Activated T-cell treated with anti-CD3 and anti-CD28 coated beads, Interleukin-2, amount 50 U/mL, for 4 hours (primary cell): Measurements from ENCODE around the gene SNAPIN. TPM values are rescaled to one million over a fixed set of nuclear protein-coding genes. Genes with fewer than 3 reads are reported as not detected.
"Not testable (repeated sequence)": the region's sequence is repeated elsewhere in the genome, so short reads cannot be mapped to it uniquely, and the experiment has no call there.

Experiments used
- ATAC-seq, 2 donors: fragments of 200-7000 bp; cut with Tn5 transposase; one replicate each; pipeline ENCODE4 v1.10.0; 2021
- DNase-seq: peaks from one replicate; pipeline ENCODE4 v3.0.0-alpha.2; 2020
- H3K27me3 Mint-ChIP-seq: one replicate; pipeline ENCODE4 v1.8.0; 2021; ENCODE audit warnings: low read depth, mixed read lengths
- H3K36me3 Mint-ChIP-seq: one replicate; pipeline ENCODE4 v1.8.0; 2022; ENCODE audit warnings: mixed read lengths; ENCODE audit not compliant: insufficient read depth
- H3K4me1 Mint-ChIP-seq: one replicate; pipeline ENCODE4 v1.8.0; 2021; ENCODE audit warnings: low read depth, mixed read lengths
- H3K4me3 Mint-ChIP-seq: one replicate; pipeline ENCODE4 v1.8.0; 2021; ENCODE audit warnings: mild to moderate bottlenecking, moderate library complexity, mixed read lengths
- H3K9me3 Mint-ChIP-seq: one replicate; pipeline ENCODE4 v1.8.0; 2021; ENCODE audit warnings: mixed read lengths
- total RNA-seq, 3 donors: library from RNA; stranded (reverse); gene quantifications; one replicate each; pipeline ENCODE4 v1.2.1, GENCODE V29; 2021

Gene SNAPIN
- total RNA-seq, 3 donors from 2014 or later: 32.1 to 36.8 (median 32.7) TPM

- peaks cover 27% of the 10 kb centered on the region for H3K36me3 Mint-ChIP-seq
- peaks cover 47% of the 10 kb centered on the region for H3K4me1 Mint-ChIP-seq
- H3K9me3 Mint-ChIP-seq: no peaks in the 10 kb centered on the region
- ATAC-seq (peak; percentile 42 to 51), DNase-seq (no peak)
- H3K4me3 Mint-ChIP-seq: no peak overlapping the region
- H3K27me3 Mint-ChIP-seq: no peaks in the 10 kb centered on the region
Observed at GRCh38 chr1:153649137-153649862, 9.2 kb upstream of the SNAPIN start.

- Mint-ChIP-seq H3K4me3 (no peak overlapping the region), H3K9me3 (no peaks in the 10 kb centered on the region), H3K4me1 (peaks cover 43% of the 10 kb centered on the region), H3K36me3 (peaks cover 23% of the 10 kb centered on the region), H3K27me3 (no peaks in the 10 kb centered on the region)
- ATAC-seq (peak; percentile 40 to 42), DNase-seq (no peak)
Observed at GRCh38 chr1:153649863-153650235, 8.7 kb upstream of the SNAPIN start.

GRCh38 chr1:153651771-153652170, 6.7 kb upstream of the SNAPIN start:
- DNase-seq: no peak
- H3K4me1 Mint-ChIP-seq: peaks cover 25% of the 10 kb centered on the region
- H3K36me3 Mint-ChIP-seq: peaks cover 6% of the 10 kb centered on the region
- H3K27me3 Mint-ChIP-seq: no peaks in the 10 kb centered on the region
- H3K4me3 Mint-ChIP-seq: no peak overlapping the region
- no peak for ATAC-seq
- no peaks in the 10 kb centered on the region for H3K9me3 Mint-ChIP-seq

- DNase-seq: no peak
- ATAC-seq: no peak
- Mint-ChIP-seq H3K4me3 (no peak overlapping the region), H3K36me3 (no peaks in the 10 kb centered on the region), H3K9me3 (no peaks in the 10 kb centered on the region), H3K27me3 (no peaks in the 10 kb centered on the region), H3K4me1 (peaks cover 18% of the 10 kb centered on the region)
Observed at GRCh38 chr1:153652805-153653500, 5.5 kb upstream of the SNAPIN start.

GRCh38 chr1:153655333-153655732, 3.2 kb upstream of the SNAPIN start:
- no peaks in the 10 kb centered on the region for H3K9me3 Mint-ChIP-seq
- H3K4me3 Mint-ChIP-seq: no peak overlapping the region
- ATAC-seq (no peak), DNase-seq (no peak)
- H3K4me1 Mint-ChIP-seq: peaks cover 11% of the 10 kb centered on the region
- no peaks in the 10 kb centered on the region for H3K27me3 Mint-ChIP-seq
- no peaks in the 10 kb centered on the region for H3K36me3 Mint-ChIP-seq

GRCh38 chr1:153659175-153659534, 652 bp downstream of the SNAPIN start:
- Mint-ChIP-seq H3K9me3 (no peaks in the 10 kb centered on the region), H3K4me1 (peaks cover 11% of the 10 kb centered on the region), H3K36me3 (peaks cover 19% of the 10 kb centered on the region), H3K4me3 (peak overlapping the region; percentile 91), H3K27me3 (no peaks in the 10 kb centered on the region)
- DNase-seq (no peak), ATAC-seq (no peak)

GRCh38 chr1:153659656-153660055, 1.2 kb downstream of the SNAPIN start:
- Mint-ChIP-seq H3K36me3 (peaks cover 22% of the 10 kb centered on the region), H3K4me3 (peak overlapping the region; percentile 91), H3K4me1 (peaks cover 11% of the 10 kb centered on the region), H3K27me3 (no peaks in the 10 kb centered on the region), H3K9me3 (no peaks in the 10 kb centered on the region)
- DNase-seq (no peak), ATAC-seq (no peak)

- H3K4me3 Mint-ChIP-seq: no peak overlapping the region
- peaks cover 33% of the 10 kb centered on the region for H3K36me3 Mint-ChIP-seq
- no peaks in the 10 kb centered on the region for H3K27me3 Mint-ChIP-seq
- DNase-seq (no peak), ATAC-seq (no peak)
- H3K9me3 Mint-ChIP-seq: no peaks in the 10 kb centered on the region
- peaks cover 13% of the 10 kb centered on the region for H3K4me1 Mint-ChIP-seq
Observed at GRCh38 chr1:153661111-153661708, 2.7 kb downstream of the SNAPIN start.

GRCh38 chr1:153662269-153662668, 3.8 kb downstream of the SNAPIN start:
- Mint-ChIP-seq H3K9me3 (no peaks in the 10 kb centered on the region), H3K4me1 (peaks cover 13% of the 10 kb centered on the region), H3K36me3 (peaks cover 39% of the 10 kb centered on the region), H3K27me3 (no peaks in the 10 kb centered on the region), H3K4me3 (no peak overlapping the region)
- ATAC-seq: no peak
- no peak for DNase-seq

GRCh38 chr1:153663211-153663610, 4.7 kb downstream of the SNAPIN start:
- Mint-ChIP-seq H3K4me3 (no peak overlapping the region), H3K27me3 (no peaks in the 10 kb centered on the region), H3K4me1 (peaks cover 19% of the 10 kb centered on the region), H3K36me3 (peaks cover 47% of the 10 kb centered on the region), H3K9me3 (no peaks in the 10 kb centered on the region)
- ATAC-seq: no peak
- no peak for DNase-seq

- H3K4me3 Mint-ChIP-seq: peak overlapping the region; percentile 53
- ATAC-seq: no peak
- H3K9me3 Mint-ChIP-seq: no peaks in the 10 kb centered on the region
- no peak for DNase-seq
- no peaks in the 10 kb centered on the region for H3K27me3 Mint-ChIP-seq
- peaks cover 25% of the 10 kb centered on the region for H3K4me1 Mint-ChIP-seq
- peaks cover 50% of the 10 kb centered on the region for H3K36me3 Mint-ChIP-seq
Observed at GRCh38 chr1:153667439-153667838, 8.9 kb downstream of the SNAPIN start.

GRCh38 chr1:153668672-153669071, 10.2 kb downstream of the SNAPIN start:
- not testable (repeated sequence) for H3K4me3 Mint-ChIP-seq, H3K9me3 Mint-ChIP-seq, ATAC-seq, DNase-seq, H3K27me3 Mint-ChIP-seq
- peaks cover 25% of the 10 kb centered on the region for H3K4me1 Mint-ChIP-seq
- H3K36me3 Mint-ChIP-seq: peaks cover 45% of the 10 kb centered on the region

GRCh38 chr1:153669606-153670005, 11.1 kb downstream of the SNAPIN start:
- no peak for ATAC-seq

GRCh38 chr1:153670257-153670858, 11.9 kb downstream of the SNAPIN start:
- Mint-ChIP-seq H3K4me3 (no peak overlapping the region), H3K4me1 (peaks cover 24% of the 10 kb centered on the region), H3K9me3 (no peaks in the 10 kb centered on the region), H3K36me3 (peaks cover 33% of the 10 kb centered on the region), H3K27me3 (no peaks in the 10 kb centered on the region)
- no peak for DNase-seq
- peak; percentile 4 to 7 for ATAC-seq

More at GRCh38 chr1:153669606-153670005, 11.1 kb downstream of the SNAPIN start:
- Mint-ChIP-seq H3K9me3 (no peaks in the 10 kb centered on the region), H3K4me1 (peaks cover 25% of the 10 kb centered on the region), H3K4me3 (no peak overlapping the region), H3K27me3 (no peaks in the 10 kb centered on the region), H3K36me3 (peaks cover 41% of the 10 kb centered on the region)
- no peak for DNase-seq
